Measurements from ENCODE around the gene ASNS.
"Not testable (repeated sequence)": the region's sequence is repeated elsewhere in the genome, so short reads cannot be mapped to it uniquely, and the experiment has no call there.

- not testable (repeated sequence) for TF ChIP-seq CTCF, POLR2A (IDR thresholded peaks at IDR 0.05)
These were observed 21.8 kb downstream of the ASNS start for GRCh38 chr7:97850262-97851031.
